Kidney glomerular epithelial cell (primary cell): ENCODE results near the gene TM4SF20.
"Not testable (repeated sequence)": the region's sequence is repeated elsewhere in the genome, so short reads cannot be mapped to it uniquely, and the experiment has no call there.

Source experiments
- DNase-seq: peaks from one replicate; lab custom pipeline; 2025; lab: John Stamatoyannopoulos, UW

The TM4SF20 gene

GRCh38 chr2:227398684-227399670, 19.9 kb upstream of the TM4SF20 start:
- no peak for DNase-seq

- no peak for DNase-seq
These were observed 18.5 kb upstream of the TM4SF20 start for GRCh38 chr2:227397562-227397961.

- DNase-seq: no peak
These were observed 16.4 kb upstream of the TM4SF20 start for GRCh38 chr2:227395556-227395955.

GRCh38 chr2:227394401-227394800, 15.3 kb upstream of the TM4SF20 start:
- no peak for DNase-seq

- DNase-seq: no peak
These were observed 11.6 kb upstream of the TM4SF20 start for GRCh38 chr2:227390468-227391256.

GRCh38 chr2:227389661-227390060, 10.6 kb upstream of the TM4SF20 start:
- no peak for DNase-seq

- DNase-seq: no peak
These were observed 10.1 kb upstream of the TM4SF20 start for GRCh38 chr2:227389231-227389630.

GRCh38 chr2:227388537-227389011, 9.5 kb upstream of the TM4SF20 start:
- no peak for DNase-seq

- DNase-seq: not testable (repeated sequence)
These were observed 8.5 kb upstream of the TM4SF20 start, which contains the start of gene SCYGR1 for GRCh38 chr2:227387583-227387982. SCYGR1 (minus strand) TSS chr2:227387949; CDS start chr2:227387949, 0 bp downstream.

- DNase-seq: no peak
These were observed 7.5 kb upstream of the TM4SF20 start for GRCh38 chr2:227386630-227387029.

GRCh38 chr2:227383686-227384085, 4.6 kb upstream of the TM4SF20 start:
- DNase-seq: no peak

GRCh38 chr2:227382241-227382835, 3.2 kb upstream of the TM4SF20 start:
- not testable (repeated sequence) for DNase-seq

- no peak for DNase-seq
These were observed 729 bp downstream of the TM4SF20 start for GRCh38 chr2:227378371-227378782.

GRCh38 chr2:227377467-227378351, 1.4 kb downstream of the TM4SF20 start:
- no peak for DNase-seq

GRCh38 chr2:227376656-227377396, 2.3 kb downstream of the TM4SF20 start:
- no peak for DNase-seq

GRCh38 chr2:227374158-227374557, 4.9 kb downstream of the TM4SF20 start:
- DNase-seq: no peak

- no peak for DNase-seq
These were observed 5.7 kb downstream of the TM4SF20 start for GRCh38 chr2:227373389-227373788.

GRCh38 chr2:227370791-227371312, 8.3 kb downstream of the TM4SF20 start:
- no peak for DNase-seq

GRCh38 chr2:227370092-227370491, 9.0 kb downstream of the TM4SF20 start:
- DNase-seq: no peak

- no peak for DNase-seq
These were observed 10.5 kb downstream of the TM4SF20 start for GRCh38 chr2:227368574-227368973.
